ENCODE measurements around the gene TMEM106C.

The TMEM106C gene

GRCh38 chr12:48000878-48001504 is 37.6 kb downstream of the TMEM106C start:
- DNase-seq, result no peak

- no peak for DNase-seq
Observed at GRCh38 chr12:48001505-48002413, 38.4 kb downstream of the TMEM106C start.

GRCh38 chr12:48002414-48002730 is 39.0 kb downstream of the TMEM106C start:
- no peak for DNase-seq

- no peak for DNase-seq
Observed at GRCh38 chr12:48002773-48003218, 39.4 kb downstream of the TMEM106C start.

GRCh38 chr12:48003226-48004052 is 40.0 kb downstream of the TMEM106C start:
- DNase-seq, result peak; percentile 66

- DNase-seq, result peak; percentile 65
Observed at GRCh38 chr12:48004053-48004941, 40.9 kb downstream of the TMEM106C start, which contains the start of gene COL2A1. COL2A1 (minus strand) TSS chr12:48004476; CDS start chr12:48004321, 155 bp downstream.

GRCh38 chr12:48005001-48005749 is 41.8 kb downstream of the TMEM106C start:
- DNase-seq, result no peak

- no peak for DNase-seq
Observed at GRCh38 chr12:48005750-48006021, 42.3 kb downstream of the TMEM106C start.

- DNase-seq, result no peak
Observed at GRCh38 chr12:48007206-48007605, 43.8 kb downstream of the TMEM106C start.

GRCh38 chr12:48008349-48008748 is 45.0 kb downstream of the TMEM106C start:
- DNase-seq, result no peak

- DNase-seq, result no peak
Observed at GRCh38 chr12:48008950-48009349, 45.6 kb downstream of the TMEM106C start.

- no peak for DNase-seq
Observed at GRCh38 chr12:48009471-48009870, 46.1 kb downstream of the TMEM106C start.

- no peak for DNase-seq
Observed at GRCh38 chr12:48010366-48010970, 47.1 kb downstream of the TMEM106C start.

- no peak for DNase-seq
Observed at GRCh38 chr12:48012070-48012469, 48.7 kb downstream of the TMEM106C start.

GRCh38 chr12:48013287-48013686 is 49.9 kb downstream of the TMEM106C start:
- DNase-seq, result no peak

- no peak for DNase-seq
Observed at GRCh38 chr12:48015129-48015528, 51.7 kb downstream of the TMEM106C start.

- DNase-seq, result no peak
Observed at GRCh38 chr12:48015954-48016353, 52.6 kb downstream of the TMEM106C start.

- DNase-seq, result no peak
Observed at GRCh38 chr12:48016373-48017020, 53.1 kb downstream of the TMEM106C start.

GRCh38 chr12:48017496-48017895 is 54.1 kb downstream of the TMEM106C start:
- DNase-seq, result no peak

- no peak for DNase-seq
Observed at GRCh38 chr12:48017921-48018617, 54.7 kb downstream of the TMEM106C start.

Data from activated CD8-positive, alpha-beta memory T cell treated with anti-CD3 and anti-CD28 coated beads, Interleukin-2, amount 50 U/mL, for 48 hours (primary cell).